ENCODE measurements around the gene ABCB4.

The ABCB4 gene

GRCh38 chr7:87426160-87426559 lies 49.3 kb downstream of the ABCB4 start:
- Histone ChIP-seq H3K9me3 (ENCODE audit: control insufficient read depth, insufficient read depth, low read length) (no peaks in the 10 kb centered on the region), H3K36me3 (ENCODE audit: insufficient read depth, low read length) (no peaks in the 10 kb centered on the region), H3K4me1 (ENCODE audit: insufficient read depth, low read length) (no peaks in the 10 kb centered on the region), H3K9ac (ENCODE audit: low read depth, low read length) (no peak overlapping the region)

DNA sequence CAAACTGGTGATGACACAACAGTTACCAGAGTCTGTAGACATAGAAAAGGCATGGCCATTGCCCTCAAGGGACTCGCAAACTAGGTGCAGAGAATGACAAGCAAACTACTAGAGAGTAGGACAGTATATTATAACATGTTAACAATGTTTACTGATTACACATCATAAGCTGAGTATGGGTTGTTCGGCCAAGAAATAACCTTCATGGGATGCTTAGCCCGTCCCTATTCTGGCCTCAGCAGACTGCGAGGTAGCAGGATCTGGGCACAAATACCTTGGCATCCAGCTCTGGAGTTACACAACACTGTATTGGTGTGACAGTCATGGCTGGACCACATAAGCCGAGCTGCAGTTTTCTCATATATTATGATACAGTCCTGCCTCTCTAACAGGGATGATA lies 51.4 kb downstream of the ABCB4 start:
- Histone ChIP-seq H3K36me3 (ENCODE audit: insufficient read depth, low read length) (no peaks in the 10 kb centered on the region), H3K4me1 (ENCODE audit: insufficient read depth, low read length) (no peaks in the 10 kb centered on the region), H3K9me3 (ENCODE audit: control insufficient read depth, insufficient read depth, low read length) (peaks cover 2% of the 10 kb centered on the region; the same call in 1 of the 2 replicates)

DNA sequence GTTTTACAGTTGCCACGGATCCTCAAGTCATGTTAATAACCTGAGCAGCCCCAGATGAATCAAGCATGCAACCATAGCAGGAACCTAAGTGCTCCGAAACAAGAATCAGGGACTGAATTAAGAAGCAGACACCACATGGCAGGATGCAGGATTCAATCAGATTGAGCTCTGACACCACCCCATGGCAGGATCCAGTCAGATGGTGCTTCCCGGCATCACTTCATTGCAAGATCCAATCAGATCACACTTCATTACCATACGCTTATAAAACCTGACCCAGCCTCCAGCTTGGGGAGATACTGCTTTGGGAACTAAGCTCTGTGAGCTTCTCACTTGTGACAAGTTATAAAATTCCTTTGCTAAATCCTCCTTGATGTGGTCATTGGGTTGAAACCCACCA lies 55.3 kb downstream of the ABCB4 start:
- H3K4me1 ChIP-seq (ENCODE audit: insufficient read depth, low read length) = no peaks in the 10 kb centered on the region
- H3K9me3 ChIP-seq (ENCODE audit: control insufficient read depth, insufficient read depth, low read length) = peaks cover 2% of the 10 kb centered on the region; the same call in 1 of the 2 replicates
- no peaks in the 10 kb centered on the region for H3K36me3 ChIP-seq (ENCODE audit: insufficient read depth, low read length)
- H3K9ac ChIP-seq (ENCODE audit: low read depth, low read length) = no peak overlapping the region

More for the DNA sequence above, 51.4 kb downstream of the ABCB4 start:
- no peak overlapping the region for H3K9ac ChIP-seq (ENCODE audit: low read depth, low read length)

- no peak overlapping the region for H3K9ac ChIP-seq (ENCODE audit: low read depth, low read length)
- no peaks in the 10 kb centered on the region for H3K4me1 ChIP-seq (ENCODE audit: insufficient read depth, low read length)
- peaks cover 2% of the 10 kb centered on the region; the same call in 1 of the 2 replicates for H3K9me3 ChIP-seq (ENCODE audit: control insufficient read depth, insufficient read depth, low read length)
- H3K36me3 ChIP-seq (ENCODE audit: insufficient read depth, low read length) = no peaks in the 10 kb centered on the region
These were observed 58.5 kb downstream of the ABCB4 start for GRCh38 chr7:87416682-87417587.

- no peaks in the 10 kb centered on the region for H3K4me1 ChIP-seq (ENCODE audit: insufficient read depth, low read length)
These were observed 60.7 kb downstream of the ABCB4 start for GRCh38 chr7:87414794-87415188.

GRCh38 chr7:87413951-87414793 lies 61.3 kb downstream of the ABCB4 start:
- H3K9me3 ChIP-seq (ENCODE audit: control insufficient read depth, insufficient read depth, low read length) = no peaks in the 10 kb centered on the region
- H3K36me3 ChIP-seq (ENCODE audit: insufficient read depth, low read length) = no peaks in the 10 kb centered on the region
- H3K4me1 ChIP-seq (ENCODE audit: insufficient read depth, low read length) = no peaks in the 10 kb centered on the region
- H3K9ac ChIP-seq (ENCODE audit: low read depth, low read length) = no peak overlapping the region

More at GRCh38 chr7:87414794-87415188, 60.7 kb downstream of the ABCB4 start:
- H3K36me3 ChIP-seq (ENCODE audit: insufficient read depth, low read length) = no peaks in the 10 kb centered on the region
- no peaks in the 10 kb centered on the region for H3K9me3 ChIP-seq (ENCODE audit: control insufficient read depth, insufficient read depth, low read length)
- H3K9ac ChIP-seq (ENCODE audit: low read depth, low read length) = no peak overlapping the region

GRCh38 chr7:87413029-87413428 lies 62.5 kb downstream of the ABCB4 start:
- H3K9ac ChIP-seq (ENCODE audit: low read depth, low read length) = no peak overlapping the region
- H3K4me1 ChIP-seq (ENCODE audit: insufficient read depth, low read length) = no peaks in the 10 kb centered on the region
- no peaks in the 10 kb centered on the region for H3K36me3 ChIP-seq (ENCODE audit: insufficient read depth, low read length)
- H3K9me3 ChIP-seq (ENCODE audit: control insufficient read depth, insufficient read depth, low read length) = no peaks in the 10 kb centered on the region

DNA sequence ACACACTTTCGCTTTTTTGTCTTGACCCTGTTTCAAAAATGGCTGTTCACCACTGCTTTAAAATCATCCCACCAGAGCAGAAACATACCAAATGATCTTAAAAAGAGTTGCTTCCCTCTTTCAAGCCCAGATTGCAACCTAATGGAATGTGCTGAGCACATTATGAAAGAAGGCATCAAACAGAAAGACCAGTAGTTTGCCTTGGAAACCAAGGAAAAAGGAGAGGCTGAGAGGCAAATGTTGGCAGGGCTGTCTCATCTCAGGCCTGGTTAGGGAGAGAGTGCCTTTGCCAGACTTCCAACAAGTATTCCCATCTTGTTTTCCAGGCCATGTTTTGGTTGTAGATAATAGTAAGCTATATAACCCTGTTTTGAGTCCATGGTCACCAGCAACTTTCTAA lies 64.3 kb downstream of the ABCB4 start:
- Histone ChIP-seq H3K36me3 (ENCODE audit: insufficient read depth, low read length) (no peaks in the 10 kb centered on the region; the same call in 1 of the 2 replicates), H3K9ac (ENCODE audit: low read depth, low read length) (no peak overlapping the region), H3K4me1 (ENCODE audit: insufficient read depth, low read length) (no peaks in the 10 kb centered on the region), H3K9me3 (ENCODE audit: control insufficient read depth, insufficient read depth, low read length) (no peaks in the 10 kb centered on the region)

DNA sequence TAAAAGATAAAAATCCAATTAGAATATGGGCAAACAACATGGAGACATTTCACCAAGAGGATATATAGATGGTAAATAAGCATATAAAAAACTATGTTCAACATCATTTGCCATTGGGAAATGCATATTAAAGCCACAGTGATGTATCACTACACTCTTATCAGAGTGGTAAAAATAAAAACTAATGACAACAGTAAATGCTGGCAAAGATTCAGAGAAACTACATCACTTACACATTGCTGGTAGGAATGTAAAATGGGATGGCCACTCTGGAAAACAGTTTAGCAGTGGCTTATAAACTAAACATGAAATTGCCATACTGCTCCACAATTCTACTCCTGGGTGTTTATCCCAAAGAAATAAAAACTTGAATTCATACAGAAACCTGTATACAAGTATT lies 70.8 kb downstream of the ABCB4 start:
- no peaks in the 10 kb centered on the region for H3K9me3 ChIP-seq (ENCODE audit: control insufficient read depth, insufficient read depth, low read length)
- H3K36me3 ChIP-seq (ENCODE audit: insufficient read depth, low read length) = no peaks in the 10 kb centered on the region; the same call in 1 of the 2 replicates
- no peaks in the 10 kb centered on the region for H3K4me1 ChIP-seq (ENCODE audit: insufficient read depth, low read length)
- no peak overlapping the region for H3K9ac ChIP-seq (ENCODE audit: low read depth, low read length)

- Histone ChIP-seq H3K4me1 (ENCODE audit: insufficient read depth, low read length) (no peaks in the 10 kb centered on the region), H3K9ac (ENCODE audit: low read depth, low read length) (no peak overlapping the region), H3K9me3 (ENCODE audit: control insufficient read depth, insufficient read depth, low read length) (no peaks in the 10 kb centered on the region), H3K36me3 (ENCODE audit: insufficient read depth, low read length) (no peaks in the 10 kb centered on the region)
These were observed 77.0 kb downstream of the ABCB4 start for GRCh38 chr7:87398446-87398845.

DNA sequence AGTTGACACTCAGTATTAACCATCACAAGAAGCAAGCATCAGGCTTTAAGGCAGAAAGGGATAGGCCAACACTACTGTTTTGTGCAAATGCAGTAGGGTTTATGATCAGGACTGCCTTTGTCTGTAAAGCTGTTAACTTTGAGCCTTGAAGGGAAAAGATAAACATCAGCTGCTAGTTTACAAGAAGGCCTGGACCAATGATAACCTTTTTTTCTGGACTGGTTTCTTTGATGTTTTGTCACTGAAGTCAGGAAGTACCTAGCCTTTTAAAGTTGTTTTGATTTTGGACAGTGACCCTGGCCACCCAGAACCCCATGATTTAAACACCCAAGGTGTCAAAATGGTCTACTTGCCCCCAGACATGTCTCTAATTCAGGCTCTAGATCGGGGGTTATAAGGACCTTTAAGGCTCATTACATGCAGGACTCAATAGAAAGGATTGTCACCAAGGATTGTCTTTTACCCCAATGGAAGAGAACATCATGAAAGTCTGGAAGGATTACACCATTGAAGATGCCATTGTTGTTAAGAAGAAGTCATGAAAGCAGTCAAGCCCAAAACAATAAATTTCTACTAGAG lies 79.9 kb downstream of the ABCB4 start:
- Histone ChIP-seq H3K9ac (ENCODE audit: low read depth, low read length) (no peak overlapping the region), H3K4me1 (ENCODE audit: insufficient read depth, low read length) (no peaks in the 10 kb centered on the region), H3K36me3 (ENCODE audit: insufficient read depth, low read length) (no peaks in the 10 kb centered on the region), H3K9me3 (ENCODE audit: control insufficient read depth, insufficient read depth, low read length) (no peaks in the 10 kb centered on the region)

- Histone ChIP-seq H3K36me3 (ENCODE audit: insufficient read depth, low read length) (no peaks in the 10 kb centered on the region), H3K9ac (ENCODE audit: low read depth, low read length) (no peak overlapping the region), H3K4me1 (ENCODE audit: insufficient read depth, low read length) (no peaks in the 10 kb centered on the region), H3K9me3 (ENCODE audit: control insufficient read depth, insufficient read depth, low read length) (no peaks in the 10 kb centered on the region)
These were observed 84.3 kb downstream of the ABCB4 start for GRCh38 chr7:87391020-87391701.

DNA sequence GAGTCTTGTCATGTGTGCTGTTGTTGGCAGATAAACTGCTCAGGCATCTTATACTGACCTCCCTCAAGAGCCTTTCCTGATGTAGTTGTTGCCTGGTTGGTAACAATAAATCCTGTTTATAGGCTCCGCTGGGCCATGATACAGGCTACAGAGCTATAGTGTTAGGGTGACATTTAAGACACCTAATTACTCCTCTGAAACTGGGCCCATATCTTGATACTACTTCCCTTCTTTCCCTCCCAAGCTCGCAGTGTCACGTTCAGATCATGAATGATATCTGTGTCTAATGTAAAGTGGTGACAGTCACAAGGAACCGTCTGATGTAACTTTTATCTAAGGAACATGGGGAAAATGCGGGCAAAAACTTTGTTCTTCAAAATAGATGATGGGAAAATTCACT lies 94.6 kb downstream of the ABCB4 start:
- Histone ChIP-seq H3K9ac (ENCODE audit: low read depth, low read length) (no peak overlapping the region), H3K9me3 (ENCODE audit: control insufficient read depth, insufficient read depth, low read length) (peaks cover 3% of the 10 kb centered on the region; the same call in 1 of the 2 replicates), H3K4me1 (ENCODE audit: insufficient read depth, low read length) (no peaks in the 10 kb centered on the region), H3K36me3 (ENCODE audit: insufficient read depth, low read length) (no peaks in the 10 kb centered on the region)

All from ES-I3 (cell line).